HL-60 (cell line): Measurements from ENCODE around the gene LMF2.

Source experiments
- POLR2AphosphoS5 ChIP-seq: IDR thresholded peaks from 2 replicates; pipeline ENCODE4 v1.6.1; 2012; ENCODE audit warnings: low read depth
- REST ChIP-seq: IDR thresholded peaks from 2 replicates; pipeline ENCODE4 v1.6.1; 2012; ENCODE audit warnings: low read depth; ENCODE audit not compliant: insufficient replicate concordance
- TF ChIP-seq, protein P1 (sequence below): IDR thresholded peaks from one replicate; pipeline ENCODE4 v1.5.1; 2011; ENCODE audit warnings: low read length, control low read depth, inconsistent platforms; ENCODE audit not compliant: insufficient read depth

DNA sequence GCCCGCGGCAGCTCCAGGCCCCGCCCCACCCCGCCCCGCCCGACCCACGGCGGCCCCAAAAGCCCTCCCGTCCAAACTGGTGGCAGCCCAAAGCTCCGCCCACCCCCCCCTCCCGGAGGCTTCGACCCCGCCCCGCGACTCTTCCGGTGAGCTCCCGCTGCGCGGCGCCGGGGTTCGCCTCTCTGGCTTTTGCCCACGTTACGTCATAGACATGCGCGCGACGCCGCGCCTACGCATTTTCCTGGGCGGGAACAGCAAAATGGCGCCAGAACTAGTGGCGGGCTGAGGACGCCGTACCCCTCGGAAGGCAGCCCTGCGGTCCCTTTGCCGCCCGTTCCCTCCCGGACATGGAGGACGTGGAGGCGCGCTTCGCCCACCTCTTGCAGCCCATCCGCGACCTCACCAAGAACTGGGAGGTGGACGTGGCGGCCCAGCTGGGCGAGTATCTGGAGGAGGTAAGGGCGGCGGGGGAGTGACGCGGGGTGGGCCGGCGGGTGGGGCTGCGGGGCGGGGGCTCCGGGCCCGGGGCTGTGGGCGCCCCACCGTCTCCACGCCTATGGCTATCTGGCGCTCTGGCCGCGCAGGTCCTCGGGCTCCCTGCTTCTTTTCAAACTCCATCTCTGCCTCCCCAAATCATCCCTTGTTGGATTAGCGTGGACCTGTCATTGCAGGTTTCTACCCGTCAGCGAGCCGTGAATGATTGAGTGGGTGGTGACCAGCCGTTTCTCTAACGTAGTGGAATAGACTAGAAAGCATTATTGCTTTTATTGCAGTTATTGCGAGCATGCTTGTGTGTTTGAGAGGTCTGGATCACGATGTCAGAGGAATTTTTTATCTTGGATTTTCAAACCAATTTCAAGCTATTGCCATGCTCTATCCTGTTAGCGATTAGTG lies 736 bp upstream of the LMF2 start, which contains the start of gene NCAPH2:
- TF ChIP-seq, protein P1, sequence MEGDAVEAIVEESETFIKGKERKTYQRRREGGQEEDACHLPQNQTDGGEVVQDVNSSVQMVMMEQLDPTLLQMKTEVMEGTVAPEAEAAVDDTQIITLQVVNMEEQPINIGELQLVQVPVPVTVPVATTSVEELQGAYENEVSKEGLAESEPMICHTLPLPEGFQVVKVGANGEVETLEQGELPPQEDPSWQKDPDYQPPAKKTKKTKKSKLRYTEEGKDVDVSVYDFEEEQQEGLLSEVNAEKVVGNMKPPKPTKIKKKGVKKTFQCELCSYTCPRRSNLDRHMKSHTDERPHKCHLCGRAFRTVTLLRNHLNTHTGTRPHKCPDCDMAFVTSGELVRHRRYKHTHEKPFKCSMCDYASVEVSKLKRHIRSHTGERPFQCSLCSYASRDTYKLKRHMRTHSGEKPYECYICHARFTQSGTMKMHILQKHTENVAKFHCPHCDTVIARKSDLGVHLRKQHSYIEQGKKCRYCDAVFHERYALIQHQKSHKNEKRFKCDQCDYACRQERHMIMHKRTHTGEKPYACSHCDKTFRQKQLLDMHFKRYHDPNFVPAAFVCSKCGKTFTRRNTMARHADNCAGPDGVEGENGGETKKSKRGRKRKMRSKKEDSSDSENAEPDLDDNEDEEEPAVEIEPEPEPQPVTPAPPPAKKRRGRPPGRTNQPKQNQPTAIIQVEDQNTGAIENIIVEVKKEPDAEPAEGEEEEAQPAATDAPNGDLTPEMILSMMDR, result no peak
- TF ChIP-seq POLR2AphosphoS5 (peak; percentile 87), REST (peak; percentile 65)
